HUES48 (cell line): Measurements from ENCODE around the gene CIC.
A peak's percentile ranks its signal among the peaks of the same experiment; 100 is the strongest.

ENCODE experiments used
- H3K27ac ChIP-seq: one replicate; pipeline ENCODE4 v1.7.0; 2013; ENCODE audit warnings: low read depth, low read length, inconsistent platforms
- H3K27me3 ChIP-seq: 2 replicates; pipeline ENCODE4 v1.6.1; 2013; ENCODE audit warnings: mild to moderate bottlenecking, low read length; ENCODE audit not compliant: control insufficient read depth, insufficient read depth
- H3K36me3 ChIP-seq: 2 replicates; pipeline ENCODE4 v1.6.1; 2013; ENCODE audit warnings: low read length; ENCODE audit not compliant: control insufficient read depth, insufficient read depth
- H3K4me1 ChIP-seq: 2 replicates; pipeline ENCODE4 v1.6.1; 2013; ENCODE audit warnings: mild to moderate bottlenecking, low read length; ENCODE audit not compliant: control insufficient read depth, insufficient read depth
- H3K4me3 ChIP-seq: 2 replicates; pipeline ENCODE4 v1.5.1; 2013; ENCODE audit warnings: mild to moderate bottlenecking, low read depth, low read length
- H3K9ac ChIP-seq: 2 replicates; pipeline ENCODE4 v1.6.1; 2013; ENCODE audit warnings: mild to moderate bottlenecking, low read depth, low read length, moderate library complexity
- H3K9me3 ChIP-seq: 2 replicates; pipeline ENCODE4 v1.6.1; 2013; ENCODE audit warnings: low read length; ENCODE audit not compliant: control insufficient read depth, insufficient read depth

Gene CIC

DNA sequence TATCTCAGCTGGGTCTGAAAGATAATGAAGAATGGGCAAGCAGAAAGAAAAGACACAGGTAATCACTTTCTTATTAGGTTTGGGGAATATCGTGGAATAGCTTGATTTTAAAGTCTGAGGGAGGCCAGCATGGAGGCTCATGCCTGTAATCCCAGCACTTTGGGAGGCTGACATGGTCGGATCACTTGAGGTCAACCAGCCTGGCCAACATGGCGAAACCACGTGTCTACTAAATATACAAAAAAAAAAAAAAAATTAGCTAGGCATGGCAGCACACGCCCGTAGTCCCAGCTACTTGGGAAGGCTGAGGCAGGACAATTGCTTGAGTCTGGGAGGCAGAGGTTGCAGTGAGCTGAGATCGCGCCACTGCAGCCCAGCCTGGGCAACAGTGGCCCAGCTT lies 34.8 kb downstream of the CIC start:
- H3K27me3 ChIP-seq, result no peaks in the 10 kb centered on the region
- no peak overlapping the region for H3K4me3 ChIP-seq
- peaks cover 14% of the 10 kb centered on the region for H3K4me1 ChIP-seq
- H3K36me3 ChIP-seq, result peaks cover 7% of the 10 kb centered on the region
- H3K9me3 ChIP-seq, result no peaks in the 10 kb centered on the region
- H3K27ac ChIP-seq, result no peak overlapping the region
- H3K9ac ChIP-seq, result no peak overlapping the region

GRCh38 chr19:42306646-42307045 lies 37.6 kb downstream of the CIC start:
- no peak overlapping the region for H3K4me3 ChIP-seq
- H3K4me1 ChIP-seq, result peaks cover 8% of the 10 kb centered on the region
- no peak overlapping the region for H3K27ac ChIP-seq
- H3K27me3 ChIP-seq, result no peaks in the 10 kb centered on the region
- no peak overlapping the region for H3K9ac ChIP-seq
- H3K36me3 ChIP-seq, result no peaks in the 10 kb centered on the region
- H3K9me3 ChIP-seq, result no peaks in the 10 kb centered on the region

DNA sequence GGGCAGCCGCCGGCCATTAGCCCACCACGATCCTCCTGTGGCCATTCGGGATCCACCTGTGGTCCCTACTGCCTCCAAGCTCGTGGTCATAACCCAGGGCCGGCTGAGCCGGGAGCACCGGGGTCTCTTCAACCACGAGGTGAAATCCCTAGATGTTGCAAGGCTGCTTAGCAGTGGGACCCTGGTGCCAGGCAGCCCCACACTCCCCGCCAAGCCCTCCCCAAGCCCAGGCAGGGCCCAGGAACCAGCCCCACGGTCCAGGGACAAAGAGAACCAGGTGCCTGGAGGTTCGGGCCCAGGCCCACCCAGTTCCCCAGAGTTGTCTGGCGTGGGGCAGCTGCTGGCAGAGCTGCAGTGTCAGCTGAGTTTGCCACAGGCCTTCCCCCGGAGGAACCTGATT lies 40.6 kb downstream of the CIC start:
- H3K4me1 ChIP-seq, result no peaks in the 10 kb centered on the region
- H3K4me3 ChIP-seq, result no peak overlapping the region
- no peaks in the 10 kb centered on the region for H3K36me3 ChIP-seq
- no peak overlapping the region for H3K27ac ChIP-seq
- H3K9ac ChIP-seq, result no peak overlapping the region
- H3K27me3 ChIP-seq, result peaks cover 13% of the 10 kb centered on the region
- no peaks in the 10 kb centered on the region for H3K9me3 ChIP-seq

GRCh38 chr19:42311657-42312056 lies 42.6 kb downstream of the CIC start:
- Histone ChIP-seq H3K27me3 (peaks cover 17% of the 10 kb centered on the region), H3K9ac (no peak overlapping the region), H3K36me3 (no peaks in the 10 kb centered on the region), H3K27ac (no peak overlapping the region), H3K9me3 (no peaks in the 10 kb centered on the region), H3K4me1 (no peaks in the 10 kb centered on the region), H3K4me3 (no peak overlapping the region)

DNA sequence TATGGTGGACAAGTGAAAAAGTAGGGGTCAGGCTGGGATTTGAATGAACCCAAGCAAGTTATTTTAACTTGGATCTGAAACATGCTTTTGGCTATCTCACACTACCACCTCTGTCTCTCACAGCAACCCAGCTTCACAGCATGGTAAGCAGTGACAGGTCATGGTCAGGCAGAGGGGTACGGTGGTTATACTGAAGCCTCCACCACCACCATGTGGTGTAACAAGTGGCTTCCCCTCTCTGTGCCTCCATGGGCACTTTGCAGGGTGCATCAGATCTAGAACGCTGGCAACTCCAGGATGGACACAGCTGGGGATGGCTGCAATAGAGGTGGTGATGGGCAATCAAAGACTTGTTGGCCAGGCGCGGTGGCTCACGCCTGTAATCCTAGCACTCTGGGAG lies 43.3 kb downstream of the CIC start:
- Histone ChIP-seq H3K9me3 (no peaks in the 10 kb centered on the region), H3K27me3 (peaks cover 17% of the 10 kb centered on the region), H3K27ac (no peak overlapping the region), H3K4me1 (no peaks in the 10 kb centered on the region), H3K36me3 (no peaks in the 10 kb centered on the region), H3K9ac (no peak overlapping the region), H3K4me3 (no peak overlapping the region)

DNA sequence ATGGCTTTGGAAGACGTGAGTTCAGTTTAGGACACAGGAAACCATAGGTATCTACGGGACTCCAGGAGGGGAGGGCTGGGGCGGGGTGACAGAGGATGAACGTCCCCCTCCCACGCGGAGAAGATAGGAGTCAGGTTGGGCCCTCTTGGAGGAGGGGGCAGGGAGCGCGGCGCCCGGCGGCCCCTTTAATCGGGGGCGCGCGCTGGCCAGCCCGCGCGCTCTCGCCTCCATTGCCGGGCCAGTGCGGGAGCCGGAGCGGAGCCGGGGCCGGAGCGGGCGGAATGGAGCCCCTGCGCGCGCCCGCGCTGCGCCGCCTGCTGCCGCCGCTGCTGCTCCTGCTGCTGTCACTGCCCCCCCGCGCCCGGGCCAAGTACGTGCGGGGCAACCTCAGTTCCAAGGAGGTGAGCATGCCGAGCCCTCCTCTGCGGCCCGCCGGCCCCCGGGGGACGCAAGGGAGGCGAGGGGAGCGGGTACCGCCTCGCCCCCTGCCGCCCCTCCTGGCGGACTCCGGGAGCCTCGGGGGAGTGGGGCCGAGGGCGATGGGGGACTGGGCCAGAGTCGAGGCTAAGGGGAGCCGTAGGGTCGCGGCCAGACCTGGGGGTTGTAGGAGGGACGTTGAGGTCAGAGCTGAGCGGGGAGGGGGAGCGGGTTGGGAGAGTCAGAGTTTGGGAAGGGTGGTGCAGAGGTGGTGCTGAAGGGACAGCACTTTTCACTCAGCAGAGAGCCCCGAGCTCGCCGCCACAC lies 44.2 kb downstream of the CIC start, which contains the start of gene TMEM145:
TSS of gene TMEM145 (plus strand) at position 214 of the 744 bp plus-strand sequence. CDS start at position 282, 68 bp downstream.
- peaks cover 17% of the 10 kb centered on the region for H3K27me3 ChIP-seq
- no peak within 1 kb of the TSS for H3K9ac ChIP-seq
- H3K4me3 ChIP-seq, result peak within 1 kb of the TSS; percentile 82
- no peaks in the 10 kb centered on the region for H3K36me3 ChIP-seq
- H3K27ac ChIP-seq, result no peak within 1 kb of the TSS
- no peaks in the 10 kb centered on the region for H3K4me1 ChIP-seq
- no peaks in the 10 kb centered on the region for H3K9me3 ChIP-seq

DNA sequence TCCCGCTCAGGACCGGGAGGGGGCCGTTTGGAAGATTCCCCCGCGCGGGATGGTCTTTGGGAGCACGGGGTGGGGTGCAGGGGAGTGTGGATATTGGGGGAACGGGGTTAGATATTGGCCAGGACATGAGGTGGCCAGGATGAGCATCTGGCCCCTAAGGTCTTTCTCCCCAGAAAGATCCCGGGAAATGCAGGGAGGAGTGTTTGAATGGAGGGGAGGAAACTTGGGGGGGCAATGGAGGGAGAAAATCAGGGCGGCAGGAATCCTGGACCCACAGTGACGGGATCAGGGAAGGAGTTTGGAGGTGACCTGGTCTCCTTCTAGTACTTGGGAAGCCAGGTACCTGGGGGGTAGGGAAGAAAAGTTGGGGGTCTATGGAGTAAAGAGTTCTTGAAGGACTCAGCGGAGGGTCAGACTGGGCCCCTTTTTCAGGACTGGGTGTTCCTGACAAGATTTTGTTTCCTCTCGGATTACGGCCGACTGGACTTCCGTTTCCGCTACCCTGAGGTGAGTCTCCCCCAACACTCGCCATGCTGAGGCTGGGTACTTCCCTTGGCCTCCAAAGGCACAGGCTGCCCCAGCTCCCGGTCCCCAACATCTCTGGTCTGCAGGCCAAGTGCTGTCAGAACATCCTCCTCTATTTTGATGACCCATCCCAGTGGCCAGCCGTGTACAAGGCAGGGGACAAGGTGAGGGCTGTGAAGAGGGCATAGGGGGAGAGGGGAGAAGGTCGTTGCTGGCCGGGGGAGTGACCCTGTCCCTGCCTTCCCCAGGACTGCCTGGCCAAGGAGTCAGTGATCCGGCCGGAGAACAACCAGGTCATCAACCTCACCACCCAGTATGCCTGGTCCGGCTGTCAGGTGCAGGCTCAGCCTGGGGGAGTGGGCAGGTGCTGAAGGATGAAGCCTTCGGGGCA lies 45.0 kb downstream of the CIC start:
- Histone ChIP-seq H3K4me1 (no peaks in the 10 kb centered on the region), H3K9me3 (no peaks in the 10 kb centered on the region), H3K27ac (no peak overlapping the region), H3K36me3 (no peaks in the 10 kb centered on the region), H3K4me3 (peak overlapping the region; percentile 82), H3K9ac (no peak overlapping the region), H3K27me3 (peaks cover 17% of the 10 kb centered on the region)

DNA sequence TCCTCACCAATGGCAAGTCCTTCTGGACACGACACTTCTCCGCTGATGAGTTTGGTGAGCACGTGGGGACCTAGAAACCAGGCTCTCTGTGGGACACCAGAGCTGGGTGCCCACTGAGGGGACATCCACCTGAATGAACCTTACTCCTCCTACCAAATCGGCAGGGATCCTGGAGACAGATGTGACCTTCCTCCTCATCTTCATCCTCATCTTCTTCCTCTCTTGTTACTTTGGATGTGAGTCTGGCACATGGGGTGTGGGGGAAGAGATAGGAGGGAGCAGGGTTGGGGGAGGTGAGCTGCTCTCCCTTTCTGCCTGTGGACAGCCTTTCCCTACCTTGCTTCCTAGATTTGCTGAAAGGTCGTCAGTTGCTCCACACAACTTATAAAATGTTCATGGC lies 46.0 kb downstream of the CIC start:
- Histone ChIP-seq H3K9ac (no peak overlapping the region), H3K27ac (no peak overlapping the region), H3K4me1 (no peaks in the 10 kb centered on the region), H3K36me3 (no peaks in the 10 kb centered on the region), H3K9me3 (no peaks in the 10 kb centered on the region), H3K27me3 (peaks cover 17% of the 10 kb centered on the region), H3K4me3 (no peak overlapping the region)

GRCh38 chr19:42316223-42317211 lies 47.5 kb downstream of the CIC start:
- H3K4me3 ChIP-seq, result no peak overlapping the region
- no peak overlapping the region for H3K9ac ChIP-seq
- H3K36me3 ChIP-seq, result no peaks in the 10 kb centered on the region
- H3K27me3 ChIP-seq, result peaks cover 17% of the 10 kb centered on the region
- no peaks in the 10 kb centered on the region for H3K9me3 ChIP-seq
- H3K27ac ChIP-seq, result no peak overlapping the region
- no peaks in the 10 kb centered on the region for H3K4me1 ChIP-seq

- peaks cover 22% of the 10 kb centered on the region for H3K27me3 ChIP-seq
- no peaks in the 10 kb centered on the region for H3K4me1 ChIP-seq
- H3K9me3 ChIP-seq, result no peaks in the 10 kb centered on the region
- H3K4me3 ChIP-seq, result no peak overlapping the region
- no peaks in the 10 kb centered on the region for H3K36me3 ChIP-seq
- H3K9ac ChIP-seq, result no peak overlapping the region
- H3K27ac ChIP-seq, result no peak overlapping the region
Measured at GRCh38 chr19:42317535-42317934, 48.5 kb downstream of the CIC start.
